HG02870 (cell line): Measurements from ENCODE around the gene PLCB1.

Source experiments
- ATAC-seq: cut with Tn5 transposase; IDR thresholded peaks from one replicate; pipeline ENCODE4 v1.9.1; 2021; ENCODE audit warnings: mild to moderate bottlenecking, moderate library complexity; ENCODE audit not compliant: unreplicated experiment

PLCB1 gene

DNA sequence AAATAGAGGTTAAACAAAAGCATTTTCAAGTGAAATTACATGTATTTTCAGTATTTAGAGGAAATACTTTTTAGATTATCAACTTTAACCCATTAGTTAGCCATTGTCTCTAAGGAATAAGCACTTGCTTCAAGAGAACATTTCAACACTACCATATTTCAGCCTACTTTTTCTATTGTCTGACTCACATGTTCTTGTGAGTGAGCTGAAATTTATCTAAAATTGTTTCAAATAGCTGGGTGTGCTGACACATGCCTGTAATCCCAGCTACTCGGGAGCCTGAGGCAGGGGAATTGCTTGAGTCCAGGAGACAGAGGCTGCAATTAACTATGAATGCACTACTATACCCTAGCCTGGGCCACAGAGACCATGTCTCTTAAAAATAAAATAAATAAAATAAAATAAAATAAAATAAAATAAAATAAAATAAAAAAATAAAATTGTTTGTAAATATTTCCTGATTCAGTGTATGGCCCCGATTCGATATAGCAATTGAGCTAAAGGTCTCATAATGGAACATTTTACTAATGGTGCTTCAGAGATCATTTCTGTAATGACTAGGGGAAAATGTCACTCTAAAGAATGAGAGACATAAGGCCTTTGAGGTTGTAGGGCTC is 612.3 kb downstream of the PLCB1 start:
- no peak for ATAC-seq

- ATAC-seq = no peak
These were observed 617.0 kb downstream of the PLCB1 start for GRCh38 chr20:8749101-8749500.

- no peak for ATAC-seq
These were observed 617.9 kb downstream of the PLCB1 start for GRCh38 chr20:8749986-8750385.

- ATAC-seq = no peak
These were observed 623.5 kb downstream of the PLCB1 start for GRCh38 chr20:8755340-8756118.

DNA sequence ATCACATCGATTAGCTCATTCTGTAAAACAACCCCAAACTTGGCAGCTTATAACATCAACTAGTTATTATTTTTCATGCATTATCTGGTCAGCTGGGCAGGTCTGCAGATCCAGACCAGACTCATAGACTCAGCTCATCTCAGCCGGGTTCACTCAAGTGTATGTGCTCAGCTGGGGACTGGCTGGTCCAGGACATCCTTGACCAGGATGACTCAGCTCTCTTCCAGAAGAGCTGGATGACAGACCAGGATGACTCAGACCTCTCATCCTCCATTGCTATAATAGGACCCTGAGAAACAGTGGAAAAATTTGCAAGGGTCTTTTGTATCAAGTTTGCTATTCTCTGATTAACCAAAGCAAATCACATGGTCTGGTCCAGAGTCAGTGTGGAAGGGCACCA is 624.3 kb downstream of the PLCB1 start:
- ATAC-seq = no peak

DNA sequence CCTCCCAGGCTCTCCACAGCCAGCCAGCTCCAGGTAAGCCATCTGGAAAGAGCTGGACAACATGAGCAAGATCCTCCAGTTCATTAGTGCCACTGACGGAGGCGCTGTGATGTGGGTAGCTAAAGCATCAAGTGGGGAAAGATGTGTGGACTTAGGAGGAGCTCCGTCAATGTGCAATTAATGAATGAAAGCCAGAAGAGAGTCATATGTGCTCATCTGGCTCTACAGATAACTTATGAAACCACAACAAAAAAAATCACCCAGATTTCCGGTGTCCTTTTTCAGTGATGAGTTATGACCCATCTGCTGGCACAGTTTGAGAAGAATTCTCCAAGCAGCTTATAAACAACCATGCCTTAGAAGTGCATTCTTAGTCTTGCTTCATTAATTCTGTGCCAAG is 625.1 kb downstream of the PLCB1 start:
- no peak for ATAC-seq

DNA sequence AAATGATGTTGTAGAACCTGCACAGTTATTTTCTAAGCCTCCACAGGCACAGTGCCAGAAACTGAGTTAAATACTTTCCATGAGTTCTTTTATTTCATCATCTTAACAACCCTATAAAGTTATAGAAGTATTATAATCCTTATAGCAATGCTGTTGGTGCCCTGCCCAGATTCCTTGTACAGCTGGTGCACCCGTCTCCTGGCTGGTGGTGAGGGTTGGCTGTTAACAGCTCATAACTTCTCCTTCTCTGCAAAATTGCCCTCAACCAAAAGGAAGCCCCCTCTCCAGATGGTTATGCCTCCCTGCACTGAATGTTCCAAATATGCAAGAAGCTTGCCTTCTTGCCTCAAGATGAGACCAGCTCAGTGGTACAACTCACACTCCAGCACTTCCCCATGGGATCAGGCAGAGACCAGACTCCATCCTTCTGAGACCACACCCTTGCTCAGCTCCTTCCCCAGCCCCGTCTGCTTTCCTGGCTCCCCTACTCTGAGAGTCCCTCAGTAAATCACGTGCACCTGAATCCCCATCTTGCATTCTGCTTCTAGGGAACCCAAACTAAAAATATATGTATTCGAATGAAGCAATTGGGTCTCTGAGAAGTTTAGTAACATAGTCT is 632.4 kb downstream of the PLCB1 start:
- ATAC-seq = no peak

DNA sequence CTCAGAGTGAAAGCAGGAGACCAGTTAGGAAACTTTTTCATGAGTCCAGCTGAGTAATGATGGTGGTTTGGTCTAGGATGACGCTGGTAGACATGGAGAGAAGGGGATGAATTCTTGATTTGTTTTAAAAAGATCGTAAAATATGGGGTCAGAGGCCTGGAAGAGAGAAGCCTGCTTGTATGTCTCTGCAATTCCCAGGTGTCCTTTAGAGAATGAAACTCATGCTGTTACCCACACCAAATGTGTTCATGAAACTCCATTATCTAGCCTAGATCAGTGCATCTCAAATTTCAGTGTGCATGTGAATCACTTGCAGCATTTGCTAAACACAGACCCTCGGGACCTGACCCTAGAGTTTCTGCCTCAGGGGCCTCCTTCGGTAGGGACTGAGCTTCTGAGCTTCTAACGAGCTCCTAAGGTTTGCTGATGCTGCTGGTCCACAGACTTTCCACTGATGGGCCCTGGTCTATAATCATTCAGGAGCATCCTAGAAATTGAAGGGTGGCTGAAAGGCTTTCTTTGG is 634.9 kb downstream of the PLCB1 start:
- ATAC-seq = no peak

DNA sequence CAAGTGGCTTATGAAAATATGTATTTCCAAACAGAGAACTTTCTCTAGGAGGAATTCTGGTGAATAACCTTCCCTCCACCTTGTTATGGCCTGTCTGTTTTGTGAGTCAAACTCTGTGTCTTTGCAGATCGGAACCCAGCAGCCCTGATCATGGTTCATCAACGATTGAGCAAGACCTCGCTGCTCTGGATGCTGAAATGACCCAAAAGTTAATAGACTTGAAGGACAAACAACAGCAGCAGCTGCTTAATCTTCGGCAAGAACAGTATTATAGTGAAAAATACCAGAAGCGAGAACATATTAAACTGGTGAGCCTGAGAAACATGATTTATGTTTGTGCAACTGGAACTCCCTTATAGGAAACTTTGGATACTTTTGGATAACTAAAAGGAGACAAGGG is 642.3 kb downstream of the PLCB1 start:
- no peak for ATAC-seq

GRCh38 chr20:8777911-8778310 is 645.8 kb downstream of the PLCB1 start:
- ATAC-seq = no peak

GRCh38 chr20:8778387-8778786 is 646.3 kb downstream of the PLCB1 start:
- ATAC-seq = no peak

GRCh38 chr20:8780915-8781314 is 648.8 kb downstream of the PLCB1 start:
- no peak for ATAC-seq

DNA sequence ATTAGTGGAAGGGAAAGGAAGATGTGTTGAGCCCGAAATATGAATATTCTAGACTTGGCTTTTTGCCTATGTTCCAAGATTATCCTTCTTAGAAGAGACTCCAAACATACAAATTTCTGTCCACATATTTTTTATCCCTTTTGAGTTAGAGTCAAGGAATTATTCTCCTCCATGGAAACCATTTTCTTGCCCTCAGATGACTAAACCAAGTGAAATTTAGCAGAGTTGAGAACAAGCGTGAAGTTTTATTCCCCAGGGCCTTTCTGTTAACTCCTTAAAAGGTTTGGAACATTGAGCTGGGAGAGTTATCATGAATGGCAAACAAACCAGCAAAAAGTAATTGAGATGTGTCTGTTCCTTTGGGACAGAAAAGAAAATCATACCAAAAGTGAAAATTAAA is 650.7 kb downstream of the PLCB1 start:
- no peak for ATAC-seq

GRCh38 chr20:8783734-8784133 is 651.7 kb downstream of the PLCB1 start:
- no peak for ATAC-seq

DNA sequence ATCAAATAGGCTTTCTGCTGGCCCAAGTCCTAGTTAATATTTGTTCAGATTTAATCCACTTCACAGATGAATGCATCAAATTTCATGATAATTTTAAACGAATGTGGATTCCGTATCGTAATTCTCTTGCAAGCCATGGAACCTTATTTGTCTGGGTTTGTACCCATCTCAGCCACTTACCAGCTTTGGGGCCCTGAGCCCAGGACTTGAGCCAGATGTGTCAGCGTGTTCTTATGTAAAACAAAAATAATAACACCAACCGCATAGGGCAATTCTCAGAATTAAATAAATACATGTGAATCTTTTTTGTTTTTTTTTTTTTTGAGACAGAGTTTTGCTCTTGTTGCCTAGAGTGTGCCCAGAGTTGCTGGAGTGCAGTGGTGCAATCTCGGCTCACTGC is 654.3 kb downstream of the PLCB1 start:
- ATAC-seq = no peak

DNA sequence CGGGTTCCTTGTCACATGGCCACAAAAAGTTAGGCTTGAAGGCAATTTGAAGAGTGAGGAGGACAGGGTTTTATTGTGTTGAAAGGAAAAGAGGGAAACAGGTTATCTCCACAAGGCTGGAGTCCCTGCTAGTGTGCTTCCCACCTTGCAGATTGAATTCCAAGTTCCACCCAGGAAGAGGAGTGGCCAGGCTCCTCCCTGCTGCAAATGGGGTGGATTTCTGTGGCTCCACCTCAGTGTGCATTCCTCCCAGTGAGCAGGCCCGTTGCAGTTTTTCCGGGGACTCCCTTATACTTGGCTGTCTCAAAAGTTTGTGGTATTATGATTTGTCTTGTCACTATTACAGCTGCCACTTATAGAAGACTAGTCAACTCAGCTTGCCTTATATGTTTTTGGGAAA is 655.0 kb downstream of the PLCB1 start:
- ATAC-seq = no peak

DNA sequence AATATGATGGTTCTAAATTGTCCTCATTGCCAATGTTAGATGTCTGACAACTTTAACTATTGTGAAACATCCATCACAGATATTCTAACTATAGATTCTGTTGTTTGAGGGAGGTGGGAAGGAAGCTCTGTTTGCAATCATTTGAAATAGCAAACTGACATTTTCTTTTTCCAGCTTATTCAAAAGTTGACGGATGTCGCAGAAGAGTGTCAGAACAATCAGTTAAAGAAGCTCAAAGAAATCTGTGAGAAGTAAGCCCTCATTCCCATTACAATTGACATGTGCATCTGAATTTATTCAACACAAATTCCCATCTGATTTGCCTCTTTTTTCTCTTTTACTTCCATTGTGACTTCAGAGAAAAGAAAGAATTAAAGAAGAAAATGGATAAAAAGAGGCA is 656.2 kb downstream of the PLCB1 start:
- ATAC-seq = no peak

DNA sequence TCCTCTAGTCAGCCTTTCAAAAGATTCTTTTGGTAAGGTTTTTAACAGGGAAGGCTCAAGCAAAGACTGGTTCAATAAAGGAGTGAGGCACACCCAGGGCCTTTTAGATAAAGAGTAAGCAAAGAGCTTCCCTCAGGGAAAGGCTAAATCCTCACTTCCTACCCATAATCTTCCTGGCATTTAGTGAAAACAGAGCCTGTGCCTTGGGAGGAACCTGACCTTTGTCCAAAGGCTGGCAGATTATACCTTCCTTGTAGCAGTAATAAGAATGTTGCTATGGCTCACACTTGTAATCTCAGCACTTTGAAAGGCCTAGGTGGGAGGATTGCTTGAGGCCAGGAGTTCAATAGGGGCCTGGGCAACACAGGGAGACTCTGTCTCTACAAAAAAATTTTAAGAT is 656.8 kb downstream of the PLCB1 start:
- ATAC-seq = no peak

- ATAC-seq = peak; percentile 69
These were observed 658.5 kb downstream of the PLCB1 start for GRCh38 chr20:8790442-8791074.

DNA sequence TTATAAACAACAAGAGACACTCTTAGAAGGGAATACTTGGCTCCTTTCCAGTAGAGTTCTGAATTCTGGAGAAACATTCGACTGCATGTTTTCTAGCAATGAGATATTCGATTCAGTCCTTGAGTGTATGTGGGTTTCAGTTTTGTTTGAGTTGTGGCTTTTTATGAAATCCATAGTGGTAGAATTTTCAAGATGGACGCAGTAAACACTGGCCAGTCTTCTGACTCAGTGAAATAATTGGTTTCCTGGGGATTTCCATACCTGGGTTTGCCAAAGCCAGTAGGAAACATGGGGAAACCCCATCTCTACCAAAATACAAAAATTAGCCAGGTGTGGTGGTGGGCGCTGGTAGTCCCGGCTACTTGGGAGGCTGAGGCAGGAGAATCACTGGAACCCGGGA is 663.3 kb downstream of the PLCB1 start:
- no peak for ATAC-seq

GRCh38 chr20:8796088-8796660 is 664.1 kb downstream of the PLCB1 start:
- no peak for ATAC-seq
